H1 (cell line): ENCODE data around the gene LTBP1.

Experiments used
- CHD2 ChIP-seq: IDR thresholded peaks from 2 replicates; pipeline ENCODE4 v1.6.1; 2012; ENCODE audit warnings: low read length, improper control_type of control experiment
- JUND ChIP-seq: IDR thresholded peaks from 2 replicates; pipeline ENCODE4 v1.6.1; 2011; ENCODE audit warnings: mild to moderate bottlenecking, improper control_type of control experiment, low read length
- SIX5 ChIP-seq: IDR thresholded peaks from 2 replicates; pipeline ENCODE4 v1.6.1; 2011; ENCODE audit warnings: mild to moderate bottlenecking, low read depth, low read length
- TF ChIP-seq, protein P1 (sequence below): IDR thresholded peaks from 2 replicates; pipeline ENCODE4 v1.6.1; 2011; ENCODE audit warnings: low read length, improper control_type of control experiment
- TF ChIP-seq, protein P2 (sequence below), 3 experiments: IDR thresholded peaks; 1 replicate in 2 of 3; 2 replicates in 1 of 3; pipeline versions ENCODE4 v1.5.1 to v1.6.1; 2011; ENCODE audit warnings: low read length in 3 of 3, mild to moderate bottlenecking in 3 of 3, inconsistent platforms in 2 of 3, low read depth in 1 of 3, moderate library complexity in 1 of 3; ENCODE audit not compliant: insufficient read depth in 1 of 3; ENCODE audit errors: control extremely low read depth in 1 of 3

GRCh38 chr2:33008716-33009115, 62.0 kb downstream of the LTBP1 start:
- TF ChIP-seq JUND, result no peak
- TF ChIP-seq, protein P1, sequence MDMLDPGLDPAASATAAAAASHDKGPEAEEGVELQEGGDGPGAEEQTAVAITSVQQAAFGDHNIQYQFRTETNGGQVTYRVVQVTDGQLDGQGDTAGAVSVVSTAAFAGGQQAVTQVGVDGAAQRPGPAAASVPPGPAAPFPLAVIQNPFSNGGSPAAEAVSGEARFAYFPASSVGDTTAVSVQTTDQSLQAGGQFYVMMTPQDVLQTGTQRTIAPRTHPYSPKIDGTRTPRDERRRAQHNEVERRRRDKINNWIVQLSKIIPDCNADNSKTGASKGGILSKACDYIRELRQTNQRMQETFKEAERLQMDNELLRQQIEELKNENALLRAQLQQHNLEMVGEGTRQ, result no peak
- no peak for TF ChIP-seq SIX5
- TF ChIP-seq, protein P2, sequence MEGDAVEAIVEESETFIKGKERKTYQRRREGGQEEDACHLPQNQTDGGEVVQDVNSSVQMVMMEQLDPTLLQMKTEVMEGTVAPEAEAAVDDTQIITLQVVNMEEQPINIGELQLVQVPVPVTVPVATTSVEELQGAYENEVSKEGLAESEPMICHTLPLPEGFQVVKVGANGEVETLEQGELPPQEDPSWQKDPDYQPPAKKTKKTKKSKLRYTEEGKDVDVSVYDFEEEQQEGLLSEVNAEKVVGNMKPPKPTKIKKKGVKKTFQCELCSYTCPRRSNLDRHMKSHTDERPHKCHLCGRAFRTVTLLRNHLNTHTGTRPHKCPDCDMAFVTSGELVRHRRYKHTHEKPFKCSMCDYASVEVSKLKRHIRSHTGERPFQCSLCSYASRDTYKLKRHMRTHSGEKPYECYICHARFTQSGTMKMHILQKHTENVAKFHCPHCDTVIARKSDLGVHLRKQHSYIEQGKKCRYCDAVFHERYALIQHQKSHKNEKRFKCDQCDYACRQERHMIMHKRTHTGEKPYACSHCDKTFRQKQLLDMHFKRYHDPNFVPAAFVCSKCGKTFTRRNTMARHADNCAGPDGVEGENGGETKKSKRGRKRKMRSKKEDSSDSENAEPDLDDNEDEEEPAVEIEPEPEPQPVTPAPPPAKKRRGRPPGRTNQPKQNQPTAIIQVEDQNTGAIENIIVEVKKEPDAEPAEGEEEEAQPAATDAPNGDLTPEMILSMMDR (IDR thresholded peaks at IDR 0.05; ENCODE audit: control extremely low read depth in 1 of 3, insufficient read depth in 1 of 3, low read depth in 1 of 3, low read length in 3 of 3), result no peak
- TF ChIP-seq CHD2, result no peak
